H1 (cell line): Measurements from ENCODE around the gene PPP2R1A. TPM values are rescaled to one million over a fixed set of nuclear protein-coding genes. Genes with fewer than 3 reads are reported as not detected.

ENCODE experiments used
- CTCF ChIA-PET: fragments of 300-600 bp; sonication (Branson Sonifier 250); formaldehyde crosslinking; loops from one replicate; lab custom pipeline; 2021; ENCODE audit not compliant: partially characterized antibody; lab: Charles Lee
- POLR2A ChIA-PET: fragments of 300-600 bp; sonication (Branson Sonifier 250); formaldehyde crosslinking; loops from one replicate; lab custom pipeline; 2021; ENCODE audit warnings: inconsistent platforms; ENCODE audit not compliant: partially characterized antibody; lab: Charles Lee
- DNase-seq, 2 experiments: peaks; one replicate each; pipeline versions ENCODE4 v3.0.0 to v3.0.0-alpha.2; 2010 to 2022; ENCODE audit warnings: low spot score in 2 of 2, low read depth in 1 of 2, mixed read lengths in 1 of 2
- FAIRE-seq: peaks from 2 replicates; lab custom pipeline; 2011; peaks lifted over from hg19 to GRCh38; lab: Jason Lieb, UNC
- H2AFZ ChIP-seq: 2 replicates; pipeline ENCODE4 v1.8.1; 2012; ENCODE audit warnings: low read length, inconsistent platforms
- H2AK5ac ChIP-seq: 2 replicates; pipeline ENCODE4 v1.6.1; 2013; ENCODE audit warnings: low read depth, low read length
- H2BK120ac ChIP-seq: replicated peaks from 2 replicates; pipeline ENCODE3; 2013; ENCODE audit warnings: low read depth, low read length, inconsistent platforms
- H2BK12ac ChIP-seq: 2 replicates; pipeline ENCODE4 v1.6.1; 2013; ENCODE audit warnings: low read depth, low read length
- H2BK15ac ChIP-seq: 2 replicates; pipeline ENCODE4 v1.6.1; 2013; ENCODE audit warnings: low read length
- H2BK20ac ChIP-seq: 2 replicates; pipeline ENCODE4 v1.6.1; 2013; ENCODE audit warnings: low read length
- H2BK5ac ChIP-seq: 2 replicates; pipeline ENCODE4 v1.6.1; 2013; ENCODE audit warnings: low read depth, low read length
- H3K14ac ChIP-seq: 2 replicates; pipeline ENCODE4 v1.6.1; 2013; ENCODE audit warnings: inconsistent platforms; ENCODE audit not compliant: insufficient read length
- H3K18ac ChIP-seq: 2 replicates; pipeline ENCODE4 v1.6.1; 2013; ENCODE audit warnings: low read length; ENCODE audit errors: extremely low read depth
- H3K23ac ChIP-seq: 2 replicates; pipeline ENCODE4 v1.6.1; 2013; ENCODE audit warnings: inconsistent platforms; ENCODE audit not compliant: insufficient read length
- H3K23me2 ChIP-seq: 2 replicates; pipeline ENCODE4 v1.6.1; 2013; ENCODE audit warnings: low read depth, low read length
- H3K27ac ChIP-seq: 2 replicates; pipeline ENCODE4 v1.6.1; 2011; ENCODE audit warnings: low read depth, low read length, inconsistent platforms
- H3K27me3 ChIP-seq, 4 experiments: replicated peaks in 1 of 4; 1 replicate in 1 of 4; 2 replicates in 3 of 4; pipeline versions ENCODE4 v1.6.1 to v1.8.1; 2011 to 2013; ENCODE audit warnings: low read length in 3 of 4, mild to moderate bottlenecking in 3 of 4, inconsistent platforms in 2 of 4, mixed read lengths in 2 of 4, moderate library complexity in 1 of 4; ENCODE audit not compliant: control insufficient read depth in 3 of 4, insufficient read depth in 3 of 4; ENCODE audit errors: extremely low read depth in 1 of 4
- H3K36me3 ChIP-seq, 4 experiments: 2 replicates each; pipeline versions ENCODE4 v1.6.1 to v1.8.1; 2011 to 2013; ENCODE audit warnings: mild to moderate bottlenecking in 4 of 4, low read length in 3 of 4, moderate library complexity in 2 of 4, control low read depth in 1 of 4, inconsistent platforms in 1 of 4; ENCODE audit not compliant: insufficient read depth in 4 of 4, control insufficient read depth in 2 of 4
- H3K4ac ChIP-seq: replicated peaks from 2 replicates; pipeline ENCODE3; 2013; ENCODE audit warnings: low read length, low read depth, mixed read lengths, inconsistent platforms; ENCODE audit not compliant: insufficient read length
- H3K4me1 ChIP-seq, 4 experiments: replicated peaks in 1 of 4; 1 replicate in 1 of 4; 2 replicates in 3 of 4; pipeline versions ENCODE4 v1.6.1 to v1.8.1; 2011 to 2013; ENCODE audit warnings: low read length in 3 of 4, inconsistent platforms in 2 of 4, mixed read lengths in 1 of 4; ENCODE audit not compliant: insufficient read depth in 4 of 4, control insufficient read depth in 3 of 4
- H3K4me2 ChIP-seq, 2 experiments: 2 replicates each; pipeline versions ENCODE4 v1.6.1 to v1.8.1; 2011 to 2013; ENCODE audit warnings: low read depth in 2 of 2, low read length in 2 of 2, control low read depth in 1 of 2, inconsistent platforms in 1 of 2, mild to moderate bottlenecking in 1 of 2; ENCODE audit not compliant: insufficient read depth in 1 of 2
- H3K4me3 ChIP-seq, 4 experiments: fragments of 200-600, 300-600 bp in 1 of 4; sonication (generic), shearing (Covaris generic), sonication (Bioruptor Twin) in 1 of 4; 2 replicates each; pipeline versions ENCODE4 v1.5.1 to v1.8.1; 2011 to 2016; ENCODE audit warnings: low read length in 4 of 4, low read depth in 3 of 4, control low read depth in 2 of 4, inconsistent platforms in 2 of 4, mild to moderate bottlenecking in 2 of 4, mixed read lengths in 1 of 4, moderate library complexity in 1 of 4; ENCODE audit not compliant: insufficient read depth in 2 of 4; ENCODE audit errors: extremely low read depth in 1 of 4
- H3K56ac ChIP-seq: replicated peaks from 2 replicates; pipeline ENCODE3; 2013; ENCODE audit warnings: low read depth, mild to moderate bottlenecking, mixed read lengths, low read length, inconsistent platforms; ENCODE audit not compliant: insufficient read length
- H3K79me1 ChIP-seq: 2 replicates; pipeline ENCODE4 v1.6.1; 2013; ENCODE audit warnings: low read depth, low read length, control low read depth
- H3K79me2 ChIP-seq, 2 experiments: 2 replicates each; pipeline versions ENCODE4 v1.6.1 to v1.8.1; 2012 to 2013; ENCODE audit warnings: low read length in 2 of 2, mild to moderate bottlenecking in 2 of 2, inconsistent platforms in 1 of 2; ENCODE audit not compliant: insufficient read depth in 2 of 2, control insufficient read depth in 1 of 2
- H3K9ac ChIP-seq, 4 experiments: replicated peaks in 1 of 4; 1 replicate in 1 of 4; 2 replicates in 3 of 4; pipeline versions ENCODE4 v1.6.1 to v1.8.1; 2011 to 2013; ENCODE audit warnings: low read depth in 3 of 4, low read length in 3 of 4, control low read depth in 2 of 4, mild to moderate bottlenecking in 2 of 4, moderate library complexity in 2 of 4, inconsistent platforms in 1 of 4; ENCODE audit errors: extremely low read depth in 1 of 4
- H3K9me3 ChIP-seq, 2 experiments: 2 replicates each; pipeline versions ENCODE4 v1.6.1 to v1.8.1; 2012 to 2013; ENCODE audit warnings: mild to moderate bottlenecking in 2 of 2, moderate library complexity in 2 of 2, control low read depth in 1 of 2, inconsistent platforms in 1 of 2, low read depth in 1 of 2, low read length in 1 of 2, mixed read lengths in 1 of 2; ENCODE audit not compliant: insufficient read depth in 2 of 2
- H4K20me1 ChIP-seq, 2 experiments: replicated peaks in 1 of 2; 2 replicates each; pipeline versions ENCODE3 to v1.8.1; 2011 to 2013; ENCODE audit warnings: inconsistent platforms in 2 of 2, low read length in 2 of 2, mild to moderate bottlenecking in 1 of 2; ENCODE audit not compliant: insufficient read depth in 2 of 2, control insufficient read depth in 1 of 2
- H4K5ac ChIP-seq: 2 replicates; pipeline ENCODE4 v1.6.1; 2013; ENCODE audit warnings: low read length, low read depth, mixed read lengths, inconsistent platforms; ENCODE audit not compliant: insufficient read length
- H4K8ac ChIP-seq: 2 replicates; pipeline ENCODE4 v1.8.0; 2013; ENCODE audit warnings: mild to moderate bottlenecking, moderate library complexity, low read length, inconsistent platforms; ENCODE audit not compliant: insufficient read depth; ENCODE audit errors: extremely low read depth
- H4K91ac ChIP-seq: replicated peaks from 2 replicates; pipeline ENCODE3; 2013; ENCODE audit warnings: low read length, mixed read lengths, inconsistent platforms; ENCODE audit not compliant: insufficient read length
- ATF2 ChIP-seq: IDR thresholded peaks from 2 replicates; pipeline ENCODE4 v1.6.1; 2012; ENCODE audit warnings: low read length, inconsistent platforms
- BCL11A ChIP-seq, 2 experiments: IDR thresholded peaks; one replicate each; pipeline ENCODE4 v1.6.1; 2011; ENCODE audit warnings: low read depth in 2 of 2, low read length in 2 of 2, mild to moderate bottlenecking in 2 of 2
- CEBPB ChIP-seq: IDR thresholded peaks from 2 replicates; pipeline ENCODE4 v1.6.1; 2012; ENCODE audit warnings: low read depth, low read length
- CREB1 ChIP-seq: IDR thresholded peaks from 2 replicates; pipeline ENCODE4 v1.6.1; 2012; ENCODE audit warnings: inconsistent platforms
- EZH2 ChIP-seq: fragments of 200-600 bp; sonication (generic); IDR thresholded peaks from 2 replicates; pipeline ENCODE4 v1.7.1; 2012; ENCODE audit warnings: low read depth, mild to moderate bottlenecking, moderate library complexity, low read length, inconsistent platforms; ENCODE audit not compliant: severe bottlenecking
- HDAC6 ChIP-seq: IDR thresholded peaks from one replicate; pipeline ENCODE4 v1.7.1; 2012; ENCODE audit warnings: low read depth, mild to moderate bottlenecking, inconsistent platforms, low read length, moderate library complexity
- JUND ChIP-seq: IDR thresholded peaks from 2 replicates; pipeline ENCODE4 v1.6.1; 2011; ENCODE audit warnings: mild to moderate bottlenecking, improper control_type of control experiment, low read length
- NANOG ChIP-seq: IDR thresholded peaks from 2 replicates; pipeline ENCODE4 v1.6.1; 2011; ENCODE audit warnings: low read length, low read depth, mild to moderate bottlenecking, inconsistent platforms; ENCODE audit not compliant: insufficient read depth, poor library complexity, severe bottlenecking
- NRF1 ChIP-seq: IDR thresholded peaks from 2 replicates; pipeline ENCODE4 v1.6.1; 2011; ENCODE audit warnings: mild to moderate bottlenecking, low read depth, low read length, improper control_type of control experiment
- PHF8 ChIP-seq: fragments of 200-600 bp; sonication (generic); conservative IDR thresholded peaks from 2 replicates; pipeline ENCODE4 v1.7.1; 2012; ENCODE audit warnings: low read depth, mild to moderate bottlenecking, inconsistent platforms, low read length, moderate library complexity
- POU5F1 ChIP-seq: IDR thresholded peaks from 2 replicates; pipeline ENCODE4 v1.6.1; 2011; ENCODE audit warnings: low read depth, mild to moderate bottlenecking, low read length, moderate library complexity
- SIX5 ChIP-seq: IDR thresholded peaks from 2 replicates; pipeline ENCODE4 v1.6.1; 2011; ENCODE audit warnings: mild to moderate bottlenecking, low read depth, low read length
- TEAD4 ChIP-seq: IDR thresholded peaks from 2 replicates; pipeline ENCODE4 v1.6.1; 2012; ENCODE audit warnings: low read depth, low read length, inconsistent platforms, mixed read lengths
- YY1 ChIP-seq: IDR thresholded peaks from 2 replicates; pipeline ENCODE4 v1.6.1; 2011; ENCODE audit warnings: low read depth, mild to moderate bottlenecking, low read length
- WGBS, 2 experiments: shearing (Covaris generic) in 1 of 2; methylation state at CpG; one replicate each; pipeline versions ENCODE4 v1.1.6 to v1.1.7; 2013 to 2015; ENCODE audit warnings: low lambda C conversion rate in 2 of 2, mixed read lengths in 2 of 2, inconsistent platforms in 1 of 2, low coverage in 1 of 2, missing lambda C conversion rate in 1 of 2; ENCODE audit not compliant: insufficient replicate concordance in 2 of 2, insufficient coverage in 1 of 2, insufficient read length in 1 of 2; ENCODE audit errors: extremely low coverage in 1 of 2, missing lambda C conversion rate in 1 of 2; 5-methylcytosine and 5-hydroxymethylcytosine counted together
- polyA plus RNA-seq, 7 experiments: library from polyadenylated mRNA; depleted of rRNA in 3 of 7; stranded (reverse) in 5 of 7; unstranded in 2 of 7; fragments of >200 nt in 5 of 7; fragments of 200-250 nt in 2 of 7; gene quantifications; 1 replicate in 5 of 7; 2 replicates in 1 of 7; 4 replicates in 1 of 7; pipeline versions ENCODE4 v1.2.1 to v1.2.3, GENCODE V29; 2011 to 2013; ENCODE audit warnings: missing spikeins in 2 of 7, mixed read lengths in 2 of 7
- total RNA-seq: library from RNA; stranded (reverse); fragmentation: NEBNext Ultra II Directional; extraction: Animal tissue kit (Norgen Biotek cat#: 25700); gene quantifications from 2 replicates; pipeline ENCODE4 v1.2.1, GENCODE V29; 2021

The PPP2R1A gene
- total and polyA plus RNA-seq, 2 of the 8 experiments (the other 6 are each of a cell fraction or from before 2014, with no cell fraction given): 380 to 382 TPM

DNA sequence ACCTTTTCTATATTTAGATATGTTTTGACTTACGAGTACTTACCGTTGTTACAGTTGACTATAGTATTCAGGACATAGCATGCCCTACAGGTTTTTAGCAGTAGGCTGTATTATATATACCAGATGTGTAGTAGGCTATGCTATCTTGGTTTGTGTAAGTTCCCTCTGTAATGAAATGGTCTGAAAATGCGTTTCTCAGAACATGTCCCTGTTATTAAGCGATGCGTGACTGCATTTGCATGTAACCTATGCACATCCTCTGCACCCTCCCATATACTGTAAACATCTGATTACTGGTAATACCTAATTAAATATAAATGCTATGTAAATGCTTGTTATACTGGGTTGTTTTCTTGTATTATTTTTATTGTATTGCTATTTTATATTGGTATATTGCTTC is 86.1 kb downstream of the PPP2R1A start:
- Histone ChIP-seq H4K8ac (no peak overlapping the region), H3K4ac (no peak overlapping the region), H3K14ac (no peak overlapping the region), H2BK12ac (no peak overlapping the region), H3K9me3 (no peaks in the 10 kb centered on the region), H2BK15ac (no peak overlapping the region), H4K91ac (no peak overlapping the region), H3K27me3 (no peaks in the 10 kb centered on the region), H3K4me3 (no peak overlapping the region), H2AK5ac (no peak overlapping the region), H2AFZ (no peak overlapping the region), H3K27ac (no peak overlapping the region), H3K36me3 (peaks cover 0 to 27% (median 5%) of the 10 kb centered on the region in 4 experiments; a peak in 5 of 8 replicates), H3K4me1 (peaks cover 0 to 3% (median 0%) of the 10 kb centered on the region in 4 experiments; a peak in 2 of 7 replicates), H4K5ac (no peak overlapping the region), H2BK5ac (no peak overlapping the region), H3K18ac (no peak overlapping the region), H4K20me1 (peaks cover 13 to 21% of the 10 kb centered on the region in 2 experiments), H3K9ac (no peak overlapping the region), H3K23me2 (no peaks in the 10 kb centered on the region), H2BK120ac (no peak overlapping the region), H3K79me1 (peaks cover 15% of the 10 kb centered on the region), H3K4me2 (peak overlapping the region; percentile 0 to 3; a peak in 1 of 4 replicates), H3K79me2 (peaks cover 42 to 96% of the 10 kb centered on the region in 2 experiments), H3K56ac (no peak overlapping the region), H2BK20ac (no peak overlapping the region), H3K23ac (no peak overlapping the region)
- WGBS, 2 experiments: 81% methylated on average over 5 of the region's 5 CpGs; no CpG with 5 or more reads in 1 of the 2 experiments
- DNase-seq: no peak
- ChIA-PET POLR2A (interaction anchor here (1.9 kb wide), 1 partner anchor 8 kb away, joined by 4 read pairs; no protein-coding TSS in a partner anchor), CTCF (no interaction called here)
- FAIRE-seq: no peak
- TF ChIP-seq PHF8: no peak
- no peak for TF ChIP-seq SIX5
- no peak for TF ChIP-seq HDAC6
- TF ChIP-seq BCL11A (IDR thresholded peaks at IDR 0.05; ENCODE audit: low read depth in 2 of 2, low read length in 2 of 2): no peak
- TF ChIP-seq YY1: no peak
- no peak for TF ChIP-seq ATF2
- no peak for TF ChIP-seq NANOG
- TF ChIP-seq NRF1: no peak
- no peak for TF ChIP-seq TEAD4
- TF ChIP-seq POU5F1: no peak
- no peak for TF ChIP-seq CEBPB
- no peak for TF ChIP-seq EZH2
- no peak for TF ChIP-seq JUND
- TF ChIP-seq CREB1: no peak
